ENCODE results near the gene EQTN.

- TF ChIP-seq CTCF (IDR thresholded peaks at IDR 0.05): no peak
- no peak for TF ChIP-seq POLR2A (IDR thresholded peaks at IDR 0.05)
Observed at GRCh38 chr9:27261517-27262211, 35.3 kb downstream of the EQTN start.

All from heart left ventricle (tissue), 13 donors.